Mammary epithelial cell (primary cell): Measurements from ENCODE around the gene LDLRAP1.

ENCODE experiments used
- CTCF ChIP-seq, 2 donors: IDR thresholded peaks in 1 of 2; conservative IDR thresholded peaks in 1 of 2; 2 replicates each; pipeline ENCODE4 v1.5.1; 2011 to 2012; ENCODE audit warnings: inconsistent platforms in 2 of 2, low read length in 2 of 2, mild to moderate bottlenecking in 2 of 2, control low read depth in 1 of 2, low read depth in 1 of 2; ENCODE audit not compliant: insufficient read depth in 1 of 2; ENCODE audit errors: extremely low read depth in 1 of 2
- EZH2 ChIP-seq: IDR thresholded peaks from 2 replicates; pipeline ENCODE4 v1.6.1; 2012; ENCODE audit warnings: low read length, inconsistent platforms, borderline replicate concordance

- TF ChIP-seq CTCF (conservative IDR thresholded peaks at IDR 0.05 in 1 of 2, IDR thresholded peaks at IDR 0.05 in 1 of 2; ENCODE audit: extremely low read depth in 1 of 2, insufficient read depth in 1 of 2, low read depth in 1 of 2, low read length in 2 of 2), result no peak
- TF ChIP-seq EZH2, result no peak
Measured at GRCh38 chr1:25613091-25613490, 69.7 kb downstream of the LDLRAP1 start.
